DMS53 (cell line): Measurements from ENCODE around the gene POU2F2.
A peak's percentile ranks its signal among the peaks of the same experiment; 100 is the strongest.

Experiments
- DNase-seq: peaks from one replicate; lab custom pipeline; 2025; lab: John Stamatoyannopoulos, UW

The POU2F2 gene

DNA sequence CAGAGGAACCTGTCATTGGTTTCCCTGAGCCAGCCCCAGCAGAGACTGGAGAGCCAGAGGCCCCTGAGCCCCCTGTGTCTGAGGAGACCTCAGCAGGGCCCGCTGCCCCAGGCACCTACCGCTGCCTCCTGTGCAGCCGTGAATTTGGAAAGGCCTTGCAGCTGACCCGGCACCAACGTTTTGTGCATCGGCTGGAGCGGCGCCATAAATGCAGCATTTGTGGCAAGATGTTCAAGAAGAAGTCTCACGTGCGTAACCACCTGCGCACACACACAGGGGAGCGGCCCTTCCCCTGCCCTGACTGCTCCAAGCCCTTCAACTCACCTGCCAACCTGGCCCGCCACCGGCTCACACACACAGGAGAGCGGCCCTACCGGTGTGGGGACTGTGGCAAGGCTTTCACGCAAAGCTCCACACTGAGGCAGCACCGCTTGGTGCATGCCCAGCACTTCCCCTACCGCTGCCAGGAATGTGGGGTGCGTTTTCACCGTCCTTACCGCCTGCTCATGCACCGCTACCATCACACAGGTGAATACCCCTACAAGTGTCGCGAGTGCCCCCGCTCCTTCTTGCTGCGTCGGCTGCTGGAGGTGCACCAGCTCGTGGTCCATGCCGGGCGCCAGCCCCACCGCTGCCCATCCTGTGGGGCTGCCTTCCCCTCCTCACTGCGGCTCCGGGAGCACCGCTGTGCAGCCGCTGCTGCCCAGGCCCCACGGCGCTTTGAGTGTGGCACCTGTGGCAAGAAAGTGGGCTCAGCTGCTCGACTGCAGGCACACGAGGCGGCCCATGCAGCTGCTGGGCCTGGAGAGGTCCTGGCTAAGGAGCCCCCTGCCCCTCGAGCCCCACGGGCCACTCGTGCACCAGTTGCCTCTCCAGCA is 52.1 kb downstream of the POU2F2 start:
- no peak for DNase-seq

GRCh38 chr19:42079276-42079669 is 53.0 kb downstream of the POU2F2 start:
- no peak for DNase-seq

GRCh38 chr19:42078538-42079275 is 53.5 kb downstream of the POU2F2 start:
- no peak for DNase-seq

GRCh38 chr19:42078058-42078457 is 54.2 kb downstream of the POU2F2 start:
- no peak for DNase-seq

DNA sequence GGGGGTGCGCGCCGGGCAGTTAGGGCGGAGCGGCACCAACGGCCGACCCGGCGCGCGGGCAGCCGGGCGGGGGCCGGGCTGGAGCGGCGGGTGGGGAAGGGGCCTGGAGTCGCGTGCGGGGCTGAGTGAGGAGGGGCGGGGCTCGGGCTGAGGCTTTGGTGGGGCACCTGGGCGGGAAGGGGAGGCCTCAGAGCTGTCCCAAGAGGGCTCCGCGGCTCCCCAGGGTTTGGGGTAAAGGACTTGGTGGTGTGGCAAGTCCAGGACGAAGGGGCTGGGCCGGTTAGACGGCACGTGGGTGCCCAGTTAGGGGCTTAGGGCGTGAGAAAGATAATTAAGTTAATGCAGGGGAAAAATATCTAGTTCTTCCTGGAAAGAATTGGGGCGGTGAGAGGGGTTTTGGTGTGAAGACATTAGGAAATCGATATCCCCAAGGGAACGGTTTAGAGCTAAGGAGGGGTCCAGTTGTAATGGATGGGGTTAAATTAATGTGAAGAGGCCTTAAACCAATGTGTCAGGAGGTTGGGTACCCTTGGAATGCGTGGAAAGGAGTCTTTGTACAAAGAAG is 55.8 kb downstream of the POU2F2 start:
- no peak for DNase-seq

- peak; percentile 100 for DNase-seq
These were observed 56.4 kb downstream of the POU2F2 start, which contains the start of gene ZNF574 for GRCh38 chr19:42075616-42076379. Gene ZNF574, plus strand, starts transcription at chr19:42076166. Its CDS starts 2,441 bp downstream, at chr19:42078607.

DNA sequence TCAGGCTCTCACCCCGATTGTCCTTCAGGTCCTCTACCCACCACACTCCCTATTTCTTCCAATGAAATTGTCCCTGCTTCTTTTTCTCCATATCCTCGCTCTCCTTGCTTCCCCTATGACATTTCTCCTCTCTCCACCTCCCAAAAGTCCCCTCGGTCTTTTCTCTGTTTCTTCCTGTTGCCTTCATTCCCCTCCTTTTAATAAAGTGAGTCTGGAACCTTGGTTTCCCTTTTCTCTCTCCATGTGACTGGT is 57.0 kb downstream of the POU2F2 start:
- DNase-seq = no peak

DNA sequence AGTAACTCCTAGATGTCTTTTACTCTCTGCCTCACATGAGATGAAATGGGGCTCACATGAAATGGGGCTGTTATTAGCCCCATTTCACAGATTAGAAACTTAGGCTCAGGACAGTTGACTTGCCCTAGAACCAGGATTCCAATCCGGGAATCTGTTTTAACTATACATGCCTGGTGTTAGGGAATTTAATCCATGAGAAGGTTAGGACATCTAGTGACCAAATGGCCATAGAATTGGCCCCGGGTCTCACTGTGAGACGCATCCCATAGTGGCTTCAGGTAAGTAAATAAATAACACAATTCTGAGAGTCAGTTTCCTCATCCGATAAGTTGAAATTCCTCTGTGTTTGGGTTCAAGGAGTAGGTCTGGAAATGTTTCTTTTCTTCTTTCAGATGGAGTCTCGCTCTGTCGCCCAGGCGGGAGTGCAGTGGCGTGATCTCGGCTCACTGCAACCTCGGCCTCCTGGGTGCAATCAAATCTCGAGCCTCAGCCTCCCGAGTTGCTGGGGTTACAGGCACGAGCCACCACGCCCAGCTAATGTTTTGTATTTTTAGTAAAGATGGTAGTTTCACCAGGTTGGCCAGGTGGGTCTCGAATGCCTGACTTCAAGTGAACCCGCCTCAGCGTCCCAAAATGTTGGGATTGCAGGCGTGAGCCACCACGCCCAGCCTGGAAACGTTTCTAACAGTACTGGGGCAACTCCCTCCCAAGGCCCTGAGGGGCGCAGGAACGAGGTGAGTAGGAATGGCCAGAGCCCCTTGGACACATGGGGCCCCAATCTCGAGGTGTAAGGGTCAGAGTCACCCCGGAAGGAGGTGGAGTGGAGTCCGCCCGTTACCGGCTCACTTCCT is 57.5 kb downstream of the POU2F2 start:
- DNase-seq = peak; percentile 73

GRCh38 chr19:42071247-42071646 is 61.0 kb downstream of the POU2F2 start:
- DNase-seq = no peak

- DNase-seq = no peak
These were observed 62.5 kb downstream of the POU2F2 start, which contains the start of gene GRIK5 for GRCh38 chr19:42069619-42070351. Gene GRIK5, minus strand, starts transcription at chr19:42070206. Its CDS starts 4,436 bp downstream, at chr19:42065770.

DNA sequence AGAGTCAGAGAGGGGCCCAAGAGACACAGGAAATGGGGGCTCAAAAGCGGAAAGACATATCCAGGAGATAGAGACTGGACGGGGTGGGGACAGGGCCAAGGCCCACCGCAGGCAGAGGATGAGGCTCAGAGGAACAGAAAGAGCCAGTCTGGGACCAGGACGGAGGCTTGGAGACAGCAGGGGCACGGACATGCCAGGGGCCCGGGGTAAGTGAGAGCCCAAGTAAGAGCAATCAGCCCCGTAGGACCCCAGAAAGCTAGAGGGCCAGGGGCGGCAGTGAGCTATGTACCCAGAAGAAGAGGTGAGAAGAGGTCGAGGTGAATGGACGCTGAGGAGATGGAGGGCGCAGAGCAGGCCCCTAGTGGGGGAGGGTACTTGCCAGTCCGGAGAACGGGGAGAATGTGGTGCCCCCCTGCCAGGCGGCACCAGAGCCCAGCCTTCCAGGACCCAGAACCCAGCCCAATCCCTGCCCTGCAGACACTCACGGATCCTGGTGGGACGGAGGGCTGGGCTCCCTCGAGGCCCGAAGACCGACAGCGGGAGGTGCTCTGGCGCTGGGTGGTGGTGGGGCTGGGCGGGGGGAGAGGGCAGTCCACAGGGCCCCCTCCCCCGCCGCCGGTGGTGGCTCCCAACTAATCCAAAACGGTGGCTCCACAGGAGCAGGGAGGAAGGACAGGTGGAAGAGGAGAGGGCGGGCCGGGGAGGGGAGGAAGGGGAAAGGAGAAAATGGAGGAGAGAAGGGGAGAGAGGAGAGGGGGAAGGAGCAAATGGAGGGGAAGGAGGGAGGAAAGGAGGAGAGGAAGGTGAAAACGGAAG is 63.3 kb downstream of the POU2F2 start:
- no peak for DNase-seq

GRCh38 chr19:42068361-42068755 is 63.9 kb downstream of the POU2F2 start:
- DNase-seq = no peak

DNA sequence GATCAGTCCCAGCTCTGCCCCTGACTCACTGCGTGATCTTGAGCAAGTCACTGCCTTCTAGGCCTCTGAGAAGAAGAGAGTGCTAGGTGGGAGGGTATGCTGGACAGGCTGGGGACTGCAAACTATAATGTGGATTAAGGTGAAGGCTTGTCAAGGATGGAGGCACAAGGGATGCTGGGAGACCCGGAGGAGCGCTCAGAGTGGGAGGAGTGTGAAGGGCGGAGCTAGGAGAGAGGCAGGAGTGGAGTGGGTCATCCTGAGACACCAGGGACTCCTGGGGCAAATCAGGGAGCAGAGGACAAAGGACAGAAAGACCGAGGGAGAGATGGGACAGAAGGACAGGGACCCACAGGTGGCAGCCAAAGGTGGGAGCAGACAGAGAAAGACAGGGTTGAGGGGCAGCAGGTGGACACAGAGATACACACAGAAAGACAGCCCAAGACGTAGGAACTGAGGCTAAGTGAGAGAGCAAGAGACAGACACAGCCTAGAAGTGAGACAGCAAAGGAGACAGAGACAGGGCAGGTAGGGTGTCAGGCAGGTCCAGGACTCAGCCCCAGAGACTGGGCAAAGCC is 64.8 kb downstream of the POU2F2 start:
- DNase-seq = no peak

DNA sequence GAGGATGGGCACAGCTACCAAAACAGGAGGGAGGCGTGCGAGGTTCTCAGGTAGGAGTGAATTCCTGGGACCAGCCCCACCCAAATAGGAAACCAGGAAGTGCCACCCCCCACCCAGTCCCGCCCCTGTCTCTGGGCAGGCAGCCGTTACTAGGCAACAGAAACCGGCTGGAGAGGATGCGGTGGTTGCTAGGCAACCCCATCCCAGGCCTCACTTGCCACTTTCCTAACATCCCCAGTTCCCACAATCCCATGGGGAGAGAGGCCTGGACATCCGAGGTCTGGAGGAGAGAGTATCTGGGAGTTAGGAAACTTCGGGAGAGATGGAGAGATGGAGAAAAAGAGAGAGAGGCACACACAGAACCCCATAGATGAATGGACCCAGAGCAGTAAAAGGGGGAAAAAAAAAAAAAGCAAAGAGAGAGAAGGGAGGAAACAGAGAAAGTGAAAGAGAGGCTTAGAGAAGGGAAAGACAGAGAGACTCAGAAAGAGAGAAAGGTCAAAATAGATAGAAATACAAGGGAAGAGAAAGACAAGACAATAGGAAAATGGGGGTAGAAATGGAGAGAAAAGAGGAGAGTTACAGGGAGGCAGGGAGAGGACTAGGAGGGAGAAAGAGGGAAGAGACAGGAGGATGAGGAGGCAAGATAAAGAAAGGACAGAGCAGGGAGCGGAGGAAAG is 66.0 kb downstream of the POU2F2 start:
- peak; percentile 92 for DNase-seq

DNA sequence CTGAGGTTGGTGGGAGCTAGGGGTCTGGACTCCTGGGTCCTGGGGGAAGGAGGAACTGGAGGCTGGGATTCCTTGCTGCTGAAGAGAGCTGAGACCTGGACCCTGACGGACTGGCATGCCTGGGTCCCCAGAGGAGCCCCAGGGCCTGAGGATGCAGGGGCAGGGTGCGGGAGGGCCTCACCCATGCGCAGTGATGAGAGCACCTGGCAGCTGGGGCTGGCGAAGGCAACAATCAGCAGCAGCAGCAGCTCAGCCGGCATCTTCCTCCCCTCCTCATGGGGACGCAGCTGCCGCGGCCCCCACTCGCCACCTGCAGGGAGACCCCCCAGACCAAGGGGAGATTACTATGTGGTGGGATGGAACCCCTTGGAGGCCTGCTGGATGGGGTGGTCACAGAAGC is 66.7 kb downstream of the POU2F2 start:
- DNase-seq = no peak

DNA sequence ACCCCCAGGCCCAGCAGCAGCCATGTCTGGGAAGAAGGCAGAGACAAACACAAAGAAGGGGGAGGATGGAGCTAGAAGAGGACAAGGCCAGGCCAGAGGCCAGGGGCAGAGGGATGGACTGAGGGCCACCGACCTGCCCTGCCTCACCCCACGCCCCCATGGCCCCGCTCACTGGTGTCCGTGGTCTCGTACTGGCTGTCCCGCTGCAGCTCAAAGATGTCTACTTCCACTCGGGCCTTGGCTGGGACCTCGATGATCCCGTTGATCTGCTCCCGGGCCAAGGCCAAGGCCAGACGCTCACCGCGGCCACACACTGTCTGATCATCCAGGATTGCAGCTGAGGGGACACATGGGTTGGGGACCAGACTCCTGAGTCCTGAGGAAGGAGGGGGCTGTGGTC is 67.2 kb downstream of the POU2F2 start:
- no peak for DNase-seq

DNA sequence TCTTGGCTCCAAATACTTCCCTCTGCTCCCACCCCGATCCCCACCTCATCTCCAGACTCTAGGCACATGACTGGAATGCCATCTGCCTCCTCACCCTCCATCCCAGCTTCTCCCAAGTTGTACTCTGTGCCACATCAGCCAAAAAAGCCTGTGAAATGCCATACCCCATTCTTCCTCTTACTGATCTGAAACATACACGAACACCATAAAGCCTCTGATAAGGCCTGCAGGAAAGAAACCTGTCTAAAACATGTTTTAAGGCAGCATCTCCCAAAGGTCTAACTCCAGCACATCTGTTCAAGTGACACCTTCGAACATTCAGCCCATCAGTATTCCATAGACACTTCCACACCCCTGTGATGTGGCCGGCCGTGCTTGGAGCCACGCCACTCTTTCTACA is 67.8 kb downstream of the POU2F2 start:
- DNase-seq = no peak

DNA sequence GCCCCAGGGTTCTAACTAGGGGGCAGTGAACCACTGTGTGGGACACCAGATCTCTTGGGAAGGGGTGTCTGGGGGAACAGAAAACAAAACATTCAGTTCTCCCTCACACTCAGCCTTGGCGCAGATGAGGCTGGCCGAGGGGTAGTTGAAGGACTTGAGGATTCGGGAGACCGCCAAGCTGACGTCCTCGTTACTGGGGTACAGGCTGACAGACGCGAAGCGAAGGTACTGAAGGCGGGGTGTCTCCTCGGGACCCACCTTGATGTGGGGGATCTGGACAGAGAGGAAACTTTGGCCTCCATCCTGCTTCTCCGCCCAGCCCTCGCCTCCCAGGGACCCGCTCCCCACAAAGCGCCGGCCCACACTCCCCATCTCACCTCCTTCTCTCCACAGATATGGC is 69.9 kb downstream of the POU2F2 start:
- DNase-seq = no peak

DNA sequence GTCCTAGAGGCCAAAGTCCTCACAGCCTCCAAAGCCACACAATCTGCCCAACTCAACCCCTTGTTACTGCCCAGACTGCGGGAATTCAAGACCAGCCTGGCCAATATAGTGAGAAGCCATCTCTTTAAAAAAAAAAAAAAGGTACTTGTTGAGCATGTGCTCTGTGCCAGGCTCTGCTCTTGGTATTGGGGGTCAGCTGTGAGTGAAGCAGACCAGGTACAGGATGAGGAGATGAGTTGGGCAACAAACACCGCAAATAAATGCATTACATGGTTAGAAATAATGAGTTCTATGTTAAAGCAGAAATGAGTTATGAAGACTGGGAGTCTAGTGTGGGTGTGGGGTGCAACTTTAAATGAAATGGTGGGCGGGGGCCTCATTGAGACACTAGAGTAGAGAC is 72.1 kb downstream of the POU2F2 start:
- no peak for DNase-seq
